OCI-LY7 (cell line): ENCODE measurements around the gene ALOXE3. TPM values are rescaled to one million over a fixed set of nuclear protein-coding genes. Genes with fewer than 3 reads are reported as not detected.
A peak's percentile ranks its signal among the peaks of the same experiment; 100 is the strongest.

Experiments
- BruUV-seq: library from RNA; stranded (reverse); fragments of 400-500 nt; replicated peaks from 2 replicates; lab custom pipeline; 2021; lab: Mats Ljungman, UMichigan
- CTCF ChIA-PET: fragments of 300-600 bp; sonication (Branson Sonifier 250); formaldehyde crosslinking; loops from one replicate; lab custom pipeline; 2022; ENCODE audit warnings: antibody characterized with exemption; ENCODE audit not compliant: unreplicated experiment; lab: Charles Lee
- POLR2A ChIA-PET: fragments of 300-600 bp; sonication (Branson Sonifier 250); formaldehyde crosslinking; loops from one replicate; lab custom pipeline; 2022; ENCODE audit warnings: antibody characterized with exemption; lab: Charles Lee
- DNase-seq: peaks from one replicate; pipeline ENCODE4 v3.0.0-alpha.2; 2015; ENCODE audit warnings: low spot score
- H2AFZ ChIP-seq: fragments of 200-600 bp; sonication (generic), shearing (Covaris generic); 2 replicates; pipeline ENCODE4 v1.6.1; 2014; ENCODE audit warnings: mild to moderate bottlenecking, antibody characterized with exemption, low read length, moderate library complexity
- H3K27ac ChIP-seq: fragments of 200-600 bp; sonication (generic); 2 replicates; pipeline ENCODE4 v1.5.1; 2014; ENCODE audit warnings: mixed run types, low read depth, mild to moderate bottlenecking, moderate library complexity, low read length, inconsistent platforms; ENCODE audit not compliant: poor library complexity, severe bottlenecking
- H3K36me3 ChIP-seq: fragments of 200-600 bp; sonication (generic); 2 replicates; pipeline ENCODE4 v1.6.1; 2014; ENCODE audit warnings: mild to moderate bottlenecking, antibody characterized with exemption, low read length, moderate library complexity, mixed read lengths; ENCODE audit not compliant: insufficient read depth
- H3K4me1 ChIP-seq: fragments of 200-600 bp; sonication (generic); 2 replicates; pipeline ENCODE4 v1.5.1; 2014; ENCODE audit warnings: mild to moderate bottlenecking, low read length; ENCODE audit not compliant: insufficient read depth, poor library complexity, severe bottlenecking
- H3K4me2 ChIP-seq: fragments of 200-600 bp; sonication (generic); 2 replicates; pipeline ENCODE4 v1.6.1; 2014; ENCODE audit warnings: mild to moderate bottlenecking, low read length
- H3K4me3 ChIP-seq: fragments of 200-600 bp; sonication (generic); 2 replicates; pipeline ENCODE4 v1.5.1; 2014; ENCODE audit warnings: mild to moderate bottlenecking, low read depth, low read length; ENCODE audit not compliant: poor library complexity, severe bottlenecking
- H3K79me2 ChIP-seq: fragments of 200-600 bp; sonication (generic); 2 replicates; pipeline ENCODE4 v1.6.1; 2016; ENCODE audit warnings: low read depth, mild to moderate bottlenecking, low read length, moderate library complexity, mixed read lengths; ENCODE audit not compliant: insufficient read depth
- H3K9me2 ChIP-seq: fragments of 200-600 bp; sonication (generic); 2 replicates; pipeline ENCODE4 v1.6.1; 2016; ENCODE audit warnings: mild to moderate bottlenecking, low read length, mixed read lengths; ENCODE audit not compliant: insufficient read depth
- H3K9me3 ChIP-seq: fragments of 200-600 bp; sonication (generic); 2 replicates; pipeline ENCODE4 v1.6.1; 2014; ENCODE audit warnings: mild to moderate bottlenecking, mixed run types, low read length, mixed read lengths
- H4K20me1 ChIP-seq: fragments of 200-600 bp; sonication (generic); 2 replicates; pipeline ENCODE4 v1.6.1; 2014; ENCODE audit warnings: mild to moderate bottlenecking, antibody characterized with exemption, low read length, moderate library complexity, mixed read lengths; ENCODE audit not compliant: insufficient read depth
- CTCF ChIP-seq: fragments of 200-600 bp; sonication (generic); conservative IDR thresholded peaks from 2 replicates; pipeline ENCODE4 v1.5.1; 2014; ENCODE audit warnings: mild to moderate bottlenecking, antibody characterized with exemption, low read length, moderate library complexity, mixed read lengths
- EZH2phosphoT487 ChIP-seq: fragments of 200-600 bp; sonication (generic); IDR thresholded peaks from 2 replicates; pipeline ENCODE4 v1.6.1; 2018; ENCODE audit warnings: low read depth, borderline replicate concordance, mild to moderate bottlenecking, mixed run types, antibody characterized with exemption, low read length, moderate library complexity, mixed read lengths
- intact Hi-C: fragments of 100-400 bp; cut with micrococcal nuclease; formaldehyde crosslinking; loops from one replicate; pipeline ENCODE4 v1.10.0; 2022; ENCODE audit not compliant: unreplicated experiment
- total RNA-seq, 2 experiments: library from RNA; depleted of rRNA in 1 of 2; stranded (reverse); fragments of >200 nt in 1 of 2; shearing (Covaris generic) in 1 of 2; gene quantifications; 2 replicates each; pipeline ENCODE4 v1.2.3, GENCODE V29; 2014 to 2022

ALOXE3 gene
- total RNA-seq, 2 experiments from 2014 or later, result 0.10 TPM; not detected in 1

- Histone ChIP-seq H3K4me1 (peaks cover 60% of the 10 kb centered on the region), H3K9me2 (no peaks in the 10 kb centered on the region), H3K4me2 (peak overlapping the region; percentile 95), H3K79me2 (peaks cover 5% of the 10 kb centered on the region; the same call in 1 of the 2 replicates), H3K27ac (peak overlapping the region; percentile 80), H3K4me3 (peak overlapping the region; percentile 75), H3K36me3 (peaks cover 25% of the 10 kb centered on the region), H3K9me3 (no peaks in the 10 kb centered on the region), H2AFZ (peak overlapping the region; percentile 59; the same call in 1 of the 2 replicates), H4K20me1 (no peaks in the 10 kb centered on the region)
- TF ChIP-seq CTCF (peak; percentile 43; the same call in 1 of the 2 replicates), EZH2phosphoT487 (no peak)
- ChIA-PET POLR2A (interaction anchor here (0.8 to 1.9 kb wide), 6 partner anchors 11 to 30 kb away, joined by 3 to 18 read pairs (median 4); no protein-coding TSS in a partner anchor), CTCF (interaction anchor here (0.6 to 1.0 kb wide), 4 partner anchors 19 to 97 kb away, joined by 3 read pairs; no protein-coding TSS in a partner anchor)
- intact Hi-C loops, result loop anchor here (1.0 to 10.0 kb wide), 4 partner anchors 18 to 322 kb away; partner anchors contain the start of gene KDM6B
- no TSS peak for BruUV-seq
- DNase-seq, result peak; percentile 100
Observed at GRCh38 chr17:8156246-8156992, 38.1 kb upstream of the ALOXE3 start.

GRCh38 chr17:8155996-8156245 lies 37.6 kb upstream of the ALOXE3 start:
- H3K79me2 ChIP-seq, result peaks cover 4% of the 10 kb centered on the region; the same call in 1 of the 2 replicates

More at GRCh38 chr17:8155996-8156245, 37.6 kb upstream of the ALOXE3 start:
- Histone ChIP-seq H3K9me3 (no peaks in the 10 kb centered on the region), H3K4me1 (peaks cover 56% of the 10 kb centered on the region), H3K4me3 (peak overlapping the region; percentile 75), H4K20me1 (no peaks in the 10 kb centered on the region), H3K27ac (peak overlapping the region; percentile 36), H3K9me2 (no peaks in the 10 kb centered on the region), H3K4me2 (peak overlapping the region; percentile 95), H3K36me3 (peaks cover 20% of the 10 kb centered on the region), H2AFZ (no peak overlapping the region)
- ChIA-PET CTCF (interaction anchor here (1.0 kb wide), 1 partner anchor 97 kb away, joined by 3 read pairs; no protein-coding TSS in a partner anchor), POLR2A (interaction anchor here (0.9 to 1.9 kb wide), 2 partner anchors 18 to 23 kb away, joined by 3 to 18 read pairs; no protein-coding TSS in a partner anchor)
- no peak for DNase-seq
- TF ChIP-seq CTCF, result no peak
- no peak for TF ChIP-seq EZH2phosphoT487
- BruUV-seq, result no TSS peak
- intact Hi-C loops, result loop anchor here (1.0 to 10.0 kb wide), 4 partner anchors 18 to 321 kb away; partner anchors contain the start of gene KDM6B
